ENCODE data around the gene ADAM12.

DNA sequence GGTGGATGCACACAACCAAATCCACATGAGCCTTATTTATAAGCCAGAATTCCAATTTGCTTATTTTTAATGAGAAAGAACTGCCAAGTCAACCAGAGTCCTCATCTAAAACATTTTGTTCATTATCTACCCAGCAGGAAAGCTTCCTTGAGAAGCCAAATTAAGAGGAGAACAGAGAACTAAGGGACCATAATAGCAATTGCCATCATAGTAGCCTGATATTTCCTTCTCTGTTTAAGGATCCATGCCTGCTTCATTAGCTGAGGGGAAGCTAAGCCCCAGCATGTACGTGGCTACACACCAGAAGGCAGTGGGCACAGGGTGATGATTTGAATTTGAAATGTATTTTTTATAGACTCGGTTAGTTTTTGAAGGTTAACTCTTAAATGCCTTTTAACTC, 46.8 kb downstream of the ADAM12 start:
- TF ChIP-seq POLR2A (IDR thresholded peaks at IDR 0.05), result no peak
- no peak for TF ChIP-seq EP300 (IDR thresholded peaks at IDR 0.05)
- TF ChIP-seq, protein P1, sequence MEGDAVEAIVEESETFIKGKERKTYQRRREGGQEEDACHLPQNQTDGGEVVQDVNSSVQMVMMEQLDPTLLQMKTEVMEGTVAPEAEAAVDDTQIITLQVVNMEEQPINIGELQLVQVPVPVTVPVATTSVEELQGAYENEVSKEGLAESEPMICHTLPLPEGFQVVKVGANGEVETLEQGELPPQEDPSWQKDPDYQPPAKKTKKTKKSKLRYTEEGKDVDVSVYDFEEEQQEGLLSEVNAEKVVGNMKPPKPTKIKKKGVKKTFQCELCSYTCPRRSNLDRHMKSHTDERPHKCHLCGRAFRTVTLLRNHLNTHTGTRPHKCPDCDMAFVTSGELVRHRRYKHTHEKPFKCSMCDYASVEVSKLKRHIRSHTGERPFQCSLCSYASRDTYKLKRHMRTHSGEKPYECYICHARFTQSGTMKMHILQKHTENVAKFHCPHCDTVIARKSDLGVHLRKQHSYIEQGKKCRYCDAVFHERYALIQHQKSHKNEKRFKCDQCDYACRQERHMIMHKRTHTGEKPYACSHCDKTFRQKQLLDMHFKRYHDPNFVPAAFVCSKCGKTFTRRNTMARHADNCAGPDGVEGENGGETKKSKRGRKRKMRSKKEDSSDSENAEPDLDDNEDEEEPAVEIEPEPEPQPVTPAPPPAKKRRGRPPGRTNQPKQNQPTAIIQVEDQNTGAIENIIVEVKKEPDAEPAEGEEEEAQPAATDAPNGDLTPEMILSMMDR (IDR thresholded peaks at IDR 0.05), result no peak
